ENCODE results near the gene AS3MT.
"Not testable (repeated sequence)": the region's sequence is repeated elsewhere in the genome, so short reads cannot be mapped to it uniquely, and the experiment has no call there.

- TF ChIP-seq, protein P1, sequence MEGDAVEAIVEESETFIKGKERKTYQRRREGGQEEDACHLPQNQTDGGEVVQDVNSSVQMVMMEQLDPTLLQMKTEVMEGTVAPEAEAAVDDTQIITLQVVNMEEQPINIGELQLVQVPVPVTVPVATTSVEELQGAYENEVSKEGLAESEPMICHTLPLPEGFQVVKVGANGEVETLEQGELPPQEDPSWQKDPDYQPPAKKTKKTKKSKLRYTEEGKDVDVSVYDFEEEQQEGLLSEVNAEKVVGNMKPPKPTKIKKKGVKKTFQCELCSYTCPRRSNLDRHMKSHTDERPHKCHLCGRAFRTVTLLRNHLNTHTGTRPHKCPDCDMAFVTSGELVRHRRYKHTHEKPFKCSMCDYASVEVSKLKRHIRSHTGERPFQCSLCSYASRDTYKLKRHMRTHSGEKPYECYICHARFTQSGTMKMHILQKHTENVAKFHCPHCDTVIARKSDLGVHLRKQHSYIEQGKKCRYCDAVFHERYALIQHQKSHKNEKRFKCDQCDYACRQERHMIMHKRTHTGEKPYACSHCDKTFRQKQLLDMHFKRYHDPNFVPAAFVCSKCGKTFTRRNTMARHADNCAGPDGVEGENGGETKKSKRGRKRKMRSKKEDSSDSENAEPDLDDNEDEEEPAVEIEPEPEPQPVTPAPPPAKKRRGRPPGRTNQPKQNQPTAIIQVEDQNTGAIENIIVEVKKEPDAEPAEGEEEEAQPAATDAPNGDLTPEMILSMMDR (conservative IDR thresholded peaks at IDR 0.05; ENCODE audit: low read depth, low read length): not testable (repeated sequence)
- not testable (repeated sequence) for TF ChIP-seq EZH2 (IDR thresholded peaks at IDR 0.05; ENCODE audit: borderline replicate concordance, low read depth, low read length, poor library complexity, severe bottlenecking)
These were observed 30.9 kb upstream of the AS3MT start for GRCh38 chr10:102838276-102838927.

Measured in A673 (cell line).